Embryonic facial prominence (tissue), 1 donor: ENCODE results near the gene DDX54.
"Not testable (repeated sequence)": the region's sequence is repeated elsewhere in the genome, so short reads cannot be mapped to it uniquely, and the experiment has no call there.

Experiments used
- DNase-seq: peaks from one replicate; pipeline ENCODE4 v3.0.0-alpha.2; 2016; ENCODE audit errors: extremely low spot score

The DDX54 gene

GRCh38 chr12:113216027-113216426, 30.7 kb upstream of the DDX54 start:
- DNase-seq = no peak

- no peak for DNase-seq
These were observed 29.7 kb upstream of the DDX54 start for GRCh38 chr12:113214895-113215400.

GRCh38 chr12:113211160-113211559, 25.9 kb upstream of the DDX54 start:
- DNase-seq = no peak

- no peak for DNase-seq
These were observed 23.0 kb upstream of the DDX54 start for GRCh38 chr12:113208041-113208934.

- no peak for DNase-seq
These were observed 22.3 kb upstream of the DDX54 start for GRCh38 chr12:113207613-113208040.

GRCh38 chr12:113206802-113207201, 21.5 kb upstream of the DDX54 start:
- not testable (repeated sequence) for DNase-seq

GRCh38 chr12:113204804-113205203, 19.5 kb upstream of the DDX54 start:
- DNase-seq = no peak

- no peak for DNase-seq
These were observed 18.8 kb upstream of the DDX54 start for GRCh38 chr12:113203852-113204760.

GRCh38 chr12:113202300-113203075, 17.2 kb upstream of the DDX54 start:
- DNase-seq = no peak

- DNase-seq = no peak
These were observed 16.2 kb upstream of the DDX54 start for GRCh38 chr12:113201187-113202177.

- DNase-seq = no peak
These were observed 14.9 kb upstream of the DDX54 start for GRCh38 chr12:113200021-113200797.

- DNase-seq = no peak
These were observed 13.0 kb upstream of the DDX54 start for GRCh38 chr12:113198296-113198695.

GRCh38 chr12:113197518-113198077, 12.3 kb upstream of the DDX54 start:
- DNase-seq = no peak

- no peak for DNase-seq
These were observed 11.7 kb upstream of the DDX54 start for GRCh38 chr12:113196990-113197389.

GRCh38 chr12:113196582-113196981, 11.3 kb upstream of the DDX54 start:
- no peak for DNase-seq

GRCh38 chr12:113195598-113195997, 10.3 kb upstream of the DDX54 start:
- no peak for DNase-seq

- DNase-seq = no peak
These were observed 9.7 kb upstream of the DDX54 start for GRCh38 chr12:113194971-113195391.

- no peak for DNase-seq
These were observed 5.9 kb upstream of the DDX54 start for GRCh38 chr12:113191227-113191626.

- no peak for DNase-seq
These were observed 5.5 kb upstream of the DDX54 start for GRCh38 chr12:113190761-113191160.
